GM12878 (cell line): ENCODE data around the gene MYO16. TPM values are rescaled to one million over a fixed set of nuclear protein-coding genes. Genes with fewer than 3 reads are reported as not detected.

Experiments
- ATAC-seq: fragments of 200-7000 bp; cut with Tn5 transposase; 3 replicates; pipeline ENCODE4 v1.9.1; 2020; ENCODE audit warnings: mild to moderate bottlenecking, moderate library complexity
- BruUV-seq: library from RNA; stranded (reverse); fragments of 400-500 nt; replicated peaks from 2 replicates; lab custom pipeline; 2021; lab: Mats Ljungman, UMichigan
- CTCF ChIA-PET: fragments of 300-600 bp; sonication (Branson Sonifier 250); formaldehyde crosslinking; extraction: SDS; loops from one replicate; lab custom pipeline; 2021; ENCODE audit warnings: inconsistent platforms; lab: Yijun Ruan, JAX
- POLR2A ChIA-PET: fragments of 350-600 bp; formaldehyde crosslinking; extraction: SDS; loops from one replicate; lab custom pipeline; 2021; ENCODE audit warnings: inconsistent platforms; lab: Charles Lee
- RAD21 ChIA-PET: fragments of 300-600 bp; sonication (Branson Sonifier 250); formaldehyde crosslinking; loops from one replicate; lab custom pipeline; 2023; ENCODE audit warnings: antibody characterized with exemption; ENCODE audit not compliant: unreplicated experiment; lab: Charles Lee
- SMC1A ChIA-PET: fragments of 300-600 bp; sonication (Branson Sonifier 250); formaldehyde crosslinking; loops from one replicate; lab custom pipeline; 2023; ENCODE audit not compliant: unreplicated experiment, uncharacterized antibody; lab: Charles Lee
- DNase-seq: peaks from one replicate; pipeline ENCODE4 v3.0.0-alpha.2; 2011; ENCODE audit warnings: low read depth, low spot score
- FAIRE-seq: peaks from 3 replicates; lab custom pipeline; 2011; peaks lifted over from hg19 to GRCh38; lab: Jason Lieb, UNC
- H2AFZ ChIP-seq: 2 replicates; pipeline ENCODE4 v1.6.0; 2011; ENCODE audit warnings: low read depth, low read length, control low read depth; ENCODE audit not compliant: control insufficient read depth
- H3K27ac ChIP-seq: 2 replicates; pipeline ENCODE4 v1.5.1; 2011; ENCODE audit warnings: control low read depth; ENCODE audit not compliant: control insufficient read depth, insufficient read depth
- H3K27me3 ChIP-seq, 2 experiments: replicated peaks in 1 of 2; 2 replicates each; pipeline versions ENCODE4 v1.6.0 to v1.6.1; 2011; ENCODE audit warnings: low read length in 1 of 2; ENCODE audit not compliant: control insufficient read depth in 2 of 2, insufficient read depth in 2 of 2
- H3K36me3 ChIP-seq, 2 experiments: 2 replicates each; pipeline ENCODE4 v1.5.1; 2011; ENCODE audit warnings: low read length in 1 of 2; ENCODE audit not compliant: control insufficient read depth in 2 of 2, insufficient read depth in 2 of 2
- H3K4me1 ChIP-seq: 2 replicates; pipeline ENCODE4 v1.6.1; 2011; ENCODE audit warnings: mild to moderate bottlenecking, low read length, moderate library complexity, mixed read lengths; ENCODE audit not compliant: control insufficient read depth, insufficient read depth
- H3K4me2 ChIP-seq: 2 replicates; pipeline ENCODE4 v1.6.0; 2011; ENCODE audit warnings: control low read depth; ENCODE audit not compliant: control insufficient read depth, insufficient read depth
- H3K4me3 ChIP-seq: fragments of 200-600 bp; sonication (generic); 2 replicates; pipeline ENCODE4 v1.5.1; 2016
- H3K79me2 ChIP-seq: 2 replicates; pipeline ENCODE4 v1.6.0; 2011; ENCODE audit warnings: low read length; ENCODE audit not compliant: control insufficient read depth, insufficient read depth
- H3K9ac ChIP-seq: 2 replicates; pipeline ENCODE4 v1.8.0; 2011; ENCODE audit warnings: low read length, control low read depth, mixed read lengths; ENCODE audit not compliant: control insufficient read depth, insufficient read depth
- H3K9me3 ChIP-seq: replicated peaks from 3 replicates; pipeline ENCODE4 v1.5.1; 2011; ENCODE audit warnings: mild to moderate bottlenecking, low read length; ENCODE audit not compliant: control insufficient read depth, insufficient read depth
- H4K20me1 ChIP-seq: 2 replicates; pipeline ENCODE4 v1.6.0; 2011; ENCODE audit not compliant: control insufficient read depth, insufficient read depth
- CHD2 ChIP-seq: IDR thresholded peaks from 2 replicates; pipeline ENCODE4 v1.6.1; 2011; ENCODE audit warnings: low read depth, low read length, improper control_type of control experiment, borderline replicate concordance
- CREB1 ChIP-seq: IDR thresholded peaks from 2 replicates; pipeline ENCODE4 v1.6.1; 2012; ENCODE audit warnings: low read depth, mild to moderate bottlenecking, inconsistent platforms
- CREM ChIP-seq: IDR thresholded peaks from 2 replicates; pipeline ENCODE4 v1.6.1; 2014; ENCODE audit warnings: antibody characterized with exemption, low read depth
- HCFC1 ChIP-seq: fragments of 150-350 bp; IDR thresholded peaks from 2 replicates; pipeline ENCODE4 v1.6.1; 2014; ENCODE audit warnings: low read length
- IKZF1 ChIP-seq: fragments of 450-650 bp; conservative IDR thresholded peaks from 2 replicates; pipeline ENCODE4 v1.6.1; 2017; ENCODE audit warnings: antibody characterized with exemption, mild to moderate bottlenecking
- KLF5 ChIP-seq: fragments of 450-650 bp; IDR thresholded peaks from 2 replicates; pipeline ENCODE4 v1.6.1; 2014; ENCODE audit warnings: mild to moderate bottlenecking; ENCODE audit not compliant: partially characterized antibody
- MEF2B ChIP-seq: fragments of 450-650 bp; IDR thresholded peaks from 2 replicates; pipeline ENCODE4 v1.6.1; 2018; ENCODE audit warnings: mild to moderate bottlenecking, moderate library complexity; ENCODE audit not compliant: partially characterized antibody, poor library complexity, severe bottlenecking
- MYC ChIP-seq: IDR thresholded peaks from 2 replicates; pipeline ENCODE4 v1.6.1; 2011; ENCODE audit warnings: mild to moderate bottlenecking, low read length, moderate library complexity, inconsistent platforms; ENCODE audit not compliant: insufficient read depth, insufficient replicate concordance, insufficient read length, severe bottlenecking
- POLR2AphosphoS5 ChIP-seq: IDR thresholded peaks from 2 replicates; pipeline ENCODE4 v1.6.1; 2011; ENCODE audit warnings: mild to moderate bottlenecking, low read length, inconsistent platforms
- RB1 ChIP-seq: fragments of 450-650 bp; formaldehyde crosslinking; IDR thresholded peaks from 2 replicates; pipeline ENCODE4 v1.6.1; 2017; ENCODE audit warnings: mild to moderate bottlenecking, borderline replicate concordance
- REST ChIP-seq: IDR thresholded peaks from 2 replicates; pipeline ENCODE4 v1.6.1; 2012; ENCODE audit warnings: mild to moderate bottlenecking, low read depth, low read length
- SKIL ChIP-seq: fragments of 450-650 bp; IDR thresholded peaks from 2 replicates; pipeline ENCODE4 v1.6.1; 2017; ENCODE audit warnings: mild to moderate bottlenecking, low read depth, inconsistent platforms; ENCODE audit not compliant: poor library complexity, severe bottlenecking
- WGBS: methylation state at CpG from one replicate; pipeline ENCODE4 v1.1.6; 2016; ENCODE audit warnings: low lambda C conversion rate; ENCODE audit not compliant: insufficient replicate concordance, insufficient coverage; ENCODE audit errors: missing lambda C conversion rate; 5-methylcytosine and 5-hydroxymethylcytosine counted together
- in situ Hi-C: fragments of 300-500 bp; cut with MboI; formaldehyde crosslinking; loops from 9 replicates; pipeline ENCODE4 v1.14.3; 2018; ENCODE audit warnings: mixed read lengths
- intact Hi-C: fragments of 100-400 bp; cut with micrococcal nuclease; formaldehyde crosslinking; loops from one replicate; pipeline ENCODE4 v1.14.2; 2022; ENCODE audit not compliant: unreplicated experiment
- polyA plus RNA-seq, 11 experiments: library from polyadenylated mRNA; depleted of rRNA in 4 of 11; unstranded in 6 of 11; stranded (reverse) in 5 of 11; fragments of >200 nt; fragmentation: Nextera tagmentation in 4 of 11; fragmentation: Illumina TruSeq in 1 of 11; extraction: Ambion mirVana in 4 of 11; extraction: Trizol in 1 of 11; gene quantifications; 1 replicate in 1 of 11; 2 replicates in 10 of 11; pipeline versions ENCODE4 v1.2.1 to v1.2.3, GENCODE V29; 2011 to 2016; ENCODE audit warnings: inconsistent platforms in 2 of 11, missing spikeins in 2 of 11, low read depth in 1 of 11
- total RNA-seq, 4 experiments: library from RNA; depleted of rRNA in 3 of 4; stranded (reverse); fragments of >200 nt in 3 of 4; fragmentation: Illumina TruSeq in 1 of 4; extraction: Trizol in 1 of 4; gene quantifications; 2 replicates each; pipeline versions ENCODE4 v1.2.1 to v1.2.3, GENCODE V29; 2013 to 2021

MYO16 gene
- total and polyA plus RNA-seq, 10 of the 15 experiments (the other 5 are each of a cell fraction or from before 2014, with no cell fraction given) = under 0.01 to 1.7 (median 0.05) TPM; not detected in 4

- TF ChIP-seq CHD2 (no peak), CREB1 (no peak), IKZF1 (no peak), KLF5 (no peak), MEF2B (no peak)
Measured at GRCh38 chr13:109028624-109029023, 399.2 kb downstream of the MYO16 start (continued).

GRCh38 chr13:109033090-109033489, 403.7 kb downstream of the MYO16 start:
- Histone ChIP-seq H4K20me1 (no peaks in the 10 kb centered on the region), H2AFZ (no peak overlapping the region), H3K4me2 (no peak overlapping the region), H3K9me3 (no peaks in the 10 kb centered on the region), H3K4me3 (no peak overlapping the region), H3K36me3 (no peaks in the 10 kb centered on the region), H3K27ac (no peak overlapping the region), H3K4me1 (no peaks in the 10 kb centered on the region), H3K9ac (no peak overlapping the region), H3K27me3 (no peaks in the 10 kb centered on the region), H3K79me2 (no peaks in the 10 kb centered on the region)
- ChIA-PET SMC1A (no interaction called here), CTCF (no interaction called here), RAD21 (no interaction called here), POLR2A (no interaction called here)
- in situ Hi-C loops (no loop called here), intact Hi-C loops (no loop called here)
- TF ChIP-seq MYC (no peak), RB1 (no peak), SKIL (no peak), HCFC1 (no peak), CREM (no peak), POLR2AphosphoS5 (no peak), REST (no peak)
- DNase-seq (no peak), FAIRE-seq (no peak), ATAC-seq (no peak)
- no TSS peak for BruUV-seq
- 27% methylated on average over 7 of the region's 7 CpGs for WGBS
